ENCODE results near the gene PDE4D. TPM values are rescaled to one million over a fixed set of nuclear protein-coding genes. Genes with fewer than 3 reads are reported as not detected.
"Not testable (repeated sequence)": the region's sequence is repeated elsewhere in the genome, so short reads cannot be mapped to it uniquely, and the experiment has no call there.

Gene PDE4D
- total RNA-seq, 1 donor from 2014 or later = 55.9 TPM

DNA sequence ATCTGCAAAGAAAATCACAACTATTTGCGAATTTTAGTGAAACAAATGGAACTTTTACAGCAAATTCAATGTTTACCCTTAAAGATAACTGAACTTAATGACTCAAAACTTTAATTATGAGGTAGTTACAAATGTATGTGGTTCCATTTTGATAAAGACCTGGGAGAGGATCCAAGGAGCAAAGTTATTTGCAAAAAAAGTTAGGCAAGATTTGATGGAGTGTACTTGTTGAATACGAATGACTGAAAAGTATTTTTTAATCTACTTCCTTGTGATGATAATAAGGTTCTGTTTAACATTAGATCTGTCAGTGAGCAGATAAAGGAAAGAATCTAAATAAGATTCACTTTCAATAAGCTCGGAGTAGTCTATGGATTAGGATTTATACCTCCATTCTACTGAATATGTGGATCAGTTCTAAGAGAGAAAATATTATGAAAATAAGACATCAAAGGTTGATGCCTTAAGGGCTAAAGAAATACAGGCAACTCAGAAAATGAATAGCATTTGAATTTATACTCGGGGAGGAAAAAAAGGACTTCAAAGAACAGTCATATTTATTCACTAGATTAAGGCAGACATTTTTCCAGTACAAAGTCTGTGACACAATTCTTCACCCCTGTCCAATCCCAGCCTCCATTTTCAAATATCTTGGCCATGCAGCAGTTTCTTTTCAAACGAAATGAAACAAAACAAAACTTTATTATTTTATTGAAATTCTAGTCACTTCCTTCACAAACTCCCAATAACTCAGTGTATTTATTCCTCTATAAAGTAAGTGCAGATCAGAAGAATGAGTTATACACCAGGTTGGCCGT, 199.8 kb downstream of the PDE4D start:
- ATAC-seq (no peak), DNase-seq (ENCODE audit: low spot score) (no peak)
- intact Hi-C loops (cut with DNase I) = no loop called here

DNA sequence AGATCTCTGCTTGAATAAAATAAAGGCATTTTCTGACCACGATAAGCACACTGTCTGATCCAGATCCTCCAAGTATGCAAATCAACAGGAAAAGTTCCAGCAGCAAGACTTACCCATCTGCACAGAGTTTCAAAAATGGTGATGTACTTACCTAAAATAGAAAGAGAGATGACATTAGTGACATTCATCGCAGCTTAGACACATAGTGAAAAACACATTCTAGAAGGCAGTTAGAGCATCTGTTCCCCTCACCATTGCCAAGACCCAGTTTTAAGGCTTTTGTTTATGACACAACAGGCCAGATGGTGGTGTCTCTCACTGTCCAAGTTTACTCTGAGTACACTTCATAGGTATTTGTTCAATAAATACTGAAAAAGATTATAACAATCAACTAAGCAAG, 207.7 kb downstream of the PDE4D start:
- no peak for DNase-seq (ENCODE audit: low spot score)
- ATAC-seq = no peak
- intact Hi-C loops (cut with DNase I) = no loop called here

GRCh38 chr5:59685191-59685530, 208.4 kb downstream of the PDE4D start:
- intact Hi-C loops (cut with DNase I) = no loop called here
- ATAC-seq = no peak
- DNase-seq (ENCODE audit: low spot score) = no peak

DNA sequence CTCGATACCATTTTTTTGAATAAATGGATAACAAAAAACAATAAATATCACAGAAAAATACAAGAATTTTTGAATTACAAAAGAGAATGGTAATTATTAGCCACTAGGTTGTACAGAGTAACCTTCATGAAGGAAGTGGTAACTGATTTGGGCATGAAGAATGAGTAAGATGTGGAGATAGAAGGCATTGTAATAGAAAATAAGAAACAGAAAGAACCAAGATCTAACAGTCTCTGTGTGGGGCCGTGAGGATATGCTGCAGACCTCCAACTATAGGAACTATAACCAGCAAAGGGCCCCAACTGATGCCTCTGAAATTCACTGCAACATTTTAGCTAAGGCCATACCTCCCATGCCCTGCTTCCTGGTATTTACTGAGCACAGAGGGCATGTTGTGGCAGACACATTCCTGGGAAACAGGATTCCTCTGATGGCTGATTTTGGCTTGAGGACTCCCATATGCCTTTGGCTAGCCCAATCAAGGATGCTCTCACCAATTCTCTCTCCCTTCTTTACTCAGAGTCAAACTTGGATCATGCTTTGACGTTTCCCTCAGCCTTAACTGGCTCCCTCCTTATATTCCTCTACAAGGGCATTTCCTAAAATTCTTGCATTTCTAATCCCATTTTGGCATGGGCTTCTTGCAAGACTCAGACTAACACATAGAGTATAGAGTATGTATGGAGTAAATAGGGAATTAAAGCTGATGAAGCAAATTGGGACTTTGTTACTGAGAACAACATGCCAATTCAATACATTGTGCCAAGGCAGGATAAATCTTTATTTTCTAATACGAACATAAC, 208.9 kb downstream of the PDE4D start:
- intact Hi-C loops (cut with DNase I) = no loop called here
- DNase-seq (ENCODE audit: low spot score) (no peak), ATAC-seq (no peak)

DNA sequence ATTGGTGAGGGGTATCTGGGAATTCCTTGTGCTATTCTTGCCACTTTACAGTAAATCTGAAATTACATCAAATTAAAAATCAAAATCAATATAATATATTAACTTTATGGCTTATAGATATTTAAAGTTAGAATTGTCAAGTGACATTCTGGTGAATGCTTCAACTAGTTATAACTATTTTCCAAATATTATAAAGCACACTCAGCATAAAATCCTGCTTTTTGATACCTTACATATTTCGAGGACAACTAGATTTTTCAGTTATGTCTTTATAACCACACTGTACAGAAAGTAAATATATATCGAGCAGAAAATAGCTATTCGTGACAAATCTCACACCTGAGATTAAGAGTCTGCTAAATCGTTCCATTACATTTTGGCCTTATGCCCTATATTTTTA, 210.2 kb downstream of the PDE4D start:
- DNase-seq (ENCODE audit: low spot score) (no peak), ATAC-seq (no peak)
- intact Hi-C loops (cut with DNase I) = no loop called here

GRCh38 chr5:59682542-59682941, 211.0 kb downstream of the PDE4D start:
- ATAC-seq = no peak
- DNase-seq (ENCODE audit: low spot score) = no peak
- intact Hi-C loops (cut with DNase I) = no loop called here

- intact Hi-C loops (cut with DNase I) = loop anchor here (10.0 kb wide), 1 partner anchor 294 kb away; no protein-coding TSS in a partner anchor
- DNase-seq (ENCODE audit: low spot score) (no peak), ATAC-seq (no peak)
Observed at GRCh38 chr5:59678943-59679342, 214.6 kb downstream of the PDE4D start.

- no peak for ATAC-seq
- no peak for DNase-seq (ENCODE audit: low spot score)
- intact Hi-C loops (cut with DNase I) = loop anchor here (10.0 kb wide), 1 partner anchor 290 kb away; no protein-coding TSS in a partner anchor
Observed at GRCh38 chr5:59674763-59675162, 218.8 kb downstream of the PDE4D start.

- ATAC-seq (no peak), DNase-seq (ENCODE audit: low spot score) (no peak)
- intact Hi-C loops (cut with DNase I) = loop anchor here (10.0 kb wide), 1 partner anchor 289 kb away; no protein-coding TSS in a partner anchor
Observed at GRCh38 chr5:59673438-59674058, 220.0 kb downstream of the PDE4D start.

- intact Hi-C loops (cut with DNase I) = no loop called here
- ATAC-seq (no peak), DNase-seq (ENCODE audit: low spot score) (no peak)
Observed at GRCh38 chr5:59666440-59667068, 227.0 kb downstream of the PDE4D start.

GRCh38 chr5:59665832-59666203, 227.7 kb downstream of the PDE4D start:
- intact Hi-C loops (cut with DNase I); DNase-seq (ENCODE audit: low spot score); ATAC-seq: not testable (repeated sequence)

GRCh38 chr5:59665086-59665831, 228.3 kb downstream of the PDE4D start:
- ATAC-seq (no peak), DNase-seq (ENCODE audit: low spot score) (no peak)
- intact Hi-C loops (cut with DNase I) = no loop called here

DNA sequence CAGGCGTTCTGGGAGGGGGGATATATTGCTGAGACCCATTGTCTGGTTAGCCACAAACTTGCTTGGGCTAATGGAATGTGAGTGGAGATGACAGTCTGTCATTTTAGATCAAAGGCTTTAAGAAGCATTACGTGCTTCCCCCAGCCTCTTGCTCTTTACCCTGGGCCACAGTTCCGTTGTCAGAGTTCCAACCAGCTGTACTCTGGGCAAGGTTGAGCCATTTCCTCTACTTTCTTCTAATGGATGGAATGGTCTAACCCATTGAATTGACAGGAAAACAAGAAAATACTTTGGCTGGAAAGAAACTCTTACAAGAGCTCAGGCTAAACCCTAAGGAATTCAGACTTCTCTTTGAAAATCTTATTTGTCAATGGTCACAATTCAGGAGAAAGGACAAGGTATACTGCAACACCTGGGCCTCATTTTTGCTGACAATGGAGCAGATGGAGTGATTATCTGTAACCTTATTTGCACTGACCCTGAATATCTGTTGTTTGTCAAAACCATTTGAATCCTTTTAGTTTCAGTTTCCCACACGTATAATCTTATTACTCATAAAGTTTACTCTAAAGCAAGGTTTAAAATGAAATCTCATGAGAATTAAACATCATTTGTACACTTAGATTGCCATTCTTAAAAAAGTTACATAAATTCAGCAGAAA, 231.4 kb downstream of the PDE4D start:
- intact Hi-C loops (cut with DNase I) = no loop called here
- ATAC-seq (no peak), DNase-seq (ENCODE audit: low spot score) (no peak)

- DNase-seq (ENCODE audit: low spot score) (no peak), ATAC-seq (no peak)
- intact Hi-C loops (cut with DNase I) = no loop called here
Observed at GRCh38 chr5:59661311-59661710, 232.2 kb downstream of the PDE4D start.

- DNase-seq (ENCODE audit: low spot score) = no peak
- peak; percentile 44 for ATAC-seq
- intact Hi-C loops (cut with DNase I) = no loop called here
Observed at GRCh38 chr5:59660737-59661136, 232.8 kb downstream of the PDE4D start.

GRCh38 chr5:59656351-59657254, 236.9 kb downstream of the PDE4D start:
- no peak for ATAC-seq
- intact Hi-C loops (cut with DNase I) = no loop called here
- no peak for DNase-seq (ENCODE audit: low spot score)

DNA sequence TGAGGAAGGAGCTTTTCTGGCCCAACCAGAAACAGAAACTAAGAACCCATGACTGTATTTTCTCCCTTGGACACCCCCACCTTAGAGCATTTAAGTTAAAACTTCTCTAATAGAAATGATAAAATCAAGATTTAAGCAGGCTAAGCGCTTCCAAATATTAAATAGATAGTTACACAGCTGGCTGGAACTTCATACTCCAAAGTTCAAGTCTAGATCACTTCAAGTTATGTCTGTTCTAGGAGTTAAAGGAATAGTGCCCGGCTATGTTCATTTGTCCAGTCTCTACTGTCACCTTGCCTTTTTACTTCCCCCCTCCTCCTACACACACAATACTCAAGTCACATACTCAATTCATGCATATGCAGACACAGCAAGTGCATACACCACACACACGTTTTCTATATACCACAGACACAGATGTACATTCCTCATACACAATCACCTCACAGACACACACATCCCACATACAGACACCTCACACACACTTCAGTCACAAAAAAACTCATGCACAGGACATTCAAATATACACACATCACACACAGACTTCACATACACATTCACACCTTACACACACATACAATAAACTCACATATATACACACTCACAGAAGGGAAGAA, 237.7 kb downstream of the PDE4D start:
- intact Hi-C loops (cut with DNase I) = no loop called here
- ATAC-seq = no peak

More for the DNA sequence above, 237.7 kb downstream of the PDE4D start:
- no peak for DNase-seq (ENCODE audit: low spot score)

Measured in sciatic nerve (tissue), 2 donors.